GM18517 (cell line): ENCODE measurements around the gene DIAPH2.
A peak's percentile ranks its signal among the peaks of the same experiment; 100 is the strongest.
"Not testable (repeated sequence)": the region's sequence is repeated elsewhere in the genome, so short reads cannot be mapped to it uniquely, and the experiment has no call there.

Experiments used
- ATAC-seq: cut with Tn5 transposase; IDR thresholded peaks from one replicate; pipeline ENCODE4 v1.9.1; 2021; ENCODE audit warnings: mild to moderate bottlenecking, moderate library complexity; ENCODE audit not compliant: unreplicated experiment

The DIAPH2 gene

GRCh38 chrX:97358941-97359340 is 674.3 kb downstream of the DIAPH2 start:
- no peak for ATAC-seq

- no peak for ATAC-seq
Observed at GRCh38 chrX:97363843-97364242, 679.2 kb downstream of the DIAPH2 start.

GRCh38 chrX:97366237-97366636 is 681.6 kb downstream of the DIAPH2 start:
- no peak for ATAC-seq

GRCh38 chrX:97367125-97367524 is 682.5 kb downstream of the DIAPH2 start:
- ATAC-seq, result no peak

- ATAC-seq, result no peak
Observed at GRCh38 chrX:97369947-97370346, 685.3 kb downstream of the DIAPH2 start.

GRCh38 chrX:97372001-97372766 is 687.5 kb downstream of the DIAPH2 start:
- ATAC-seq, result no peak

- ATAC-seq, result no peak
Observed at GRCh38 chrX:97374266-97374665, 689.6 kb downstream of the DIAPH2 start.

GRCh38 chrX:97380200-97380599 is 695.6 kb downstream of the DIAPH2 start:
- no peak for ATAC-seq

GRCh38 chrX:97384685-97385084 is 700.0 kb downstream of the DIAPH2 start:
- ATAC-seq, result no peak

- no peak for ATAC-seq
Observed at GRCh38 chrX:97387004-97387403, 702.4 kb downstream of the DIAPH2 start.

- no peak for ATAC-seq
Observed at GRCh38 chrX:97389761-97390192, 705.1 kb downstream of the DIAPH2 start.

- ATAC-seq, result no peak
Observed at GRCh38 chrX:97397371-97397770, 712.7 kb downstream of the DIAPH2 start.

GRCh38 chrX:97398030-97398551 is 713.4 kb downstream of the DIAPH2 start:
- ATAC-seq, result peak; percentile 42

- peak; percentile 43 for ATAC-seq
Observed at GRCh38 chrX:97399400-97399799, 714.8 kb downstream of the DIAPH2 start.

- no peak for ATAC-seq
Observed at GRCh38 chrX:97400492-97400891, 715.9 kb downstream of the DIAPH2 start.

GRCh38 chrX:97401154-97401553 is 716.5 kb downstream of the DIAPH2 start:
- peak; percentile 56 for ATAC-seq

GRCh38 chrX:97401586-97402136 is 717.0 kb downstream of the DIAPH2 start:
- ATAC-seq, result no peak

GRCh38 chrX:97402333-97402732 is 717.7 kb downstream of the DIAPH2 start:
- ATAC-seq, result no peak

GRCh38 chrX:97402903-97403302 is 718.3 kb downstream of the DIAPH2 start:
- no peak for ATAC-seq

GRCh38 chrX:97405031-97405660 is 720.5 kb downstream of the DIAPH2 start:
- no peak for ATAC-seq

GRCh38 chrX:97409632-97410415 is 725.2 kb downstream of the DIAPH2 start:
- ATAC-seq, result not testable (repeated sequence)
